Left lung (tissue), 10 donors: Measurements from ENCODE around the gene ERICH6. TPM values are rescaled to one million over a fixed set of nuclear protein-coding genes. Genes with fewer than 3 reads are reported as not detected.

Source experiments
- ATAC-seq: fragments of 200-7000 bp; cut with Tn5 transposase; one replicate; pipeline ENCODE4 v1.9.1; 2020; ENCODE audit warnings: moderate library complexity
- DNase-seq, 4 donors: peaks; one replicate each; pipeline ENCODE4 v3.0.0-alpha.2; 2013 to 2020
- H3K27ac ChIP-seq, 2 donors: fragments of 200-600 bp; sonication (generic) in 1 of 2; one replicate each; pipeline versions ENCODE4 v1.5.0 to v1.8.0; 2020 to 2021
- H3K27me3 ChIP-seq, 2 donors: fragments of 200-600 bp; sonication (generic) in 1 of 2; one replicate each; pipeline versions ENCODE4 v1.5.0 to v1.8.0; 2020 to 2021
- H3K36me3 ChIP-seq, 2 donors: fragments of 200-600 bp; sonication (generic) in 1 of 2; one replicate each; pipeline versions ENCODE4 v1.5.0 to v1.8.0; 2020 to 2021
- H3K4me1 ChIP-seq, 2 donors: fragments of 200-600 bp; one replicate each; pipeline ENCODE4 v1.8.0; 2021
- H3K4me3 ChIP-seq, 2 donors: fragments of 200-600 bp; sonication (generic) in 1 of 2; one replicate each; pipeline versions ENCODE4 v1.5.0 to v1.8.0; 2020 to 2021; ENCODE audit warnings: mild to moderate bottlenecking in 1 of 2
- H3K9me3 ChIP-seq, 2 donors: fragments of 200-600 bp; sonication (generic) in 1 of 2; one replicate each; pipeline versions ENCODE4 v1.5.0 to v1.8.0; 2020 to 2021
- intact Hi-C, 2 donors: fragments of 100-400 bp; cut with DNase I; formaldehyde crosslinking; loops; one replicate each; pipeline versions ENCODE4 v1.11.2 to v1.14.2; 2022
- polyA plus RNA-seq, 6 donors: library from polyadenylated mRNA; unstranded; fragments of 120-200 nt; gene quantifications; one replicate each; pipeline ENCODE4 v1.2.1, GENCODE V29; 2013; ENCODE audit not compliant: insufficient read length in 6 of 6
- total RNA-seq, 2 donors: library from RNA; stranded (reverse); fragmentation: NEBNext Ultra II Directional; extraction: Animal tissue kit (Norgen Biotek cat#: 25700); gene quantifications; one replicate each; pipeline ENCODE4 v1.2.1, GENCODE V29; 2021
- TF ChIP-seq, protein P1 (sequence below), 2 donors: fragments of 200-600 bp; sonication (generic) in 1 of 2; IDR thresholded peaks; one replicate each; pipeline versions ENCODE4 v1.5.0 to v1.8.0; 2021; ENCODE audit warnings: antibody characterized with exemption in 2 of 2
- donor health status: DM: no; HTN: yes; CAD: no.
- donor health status: DM: no; HTN: no; CAD: no.

Gene ERICH6
- total and polyA plus RNA-seq, 8 donors = 0.34 to 1.7 (median 0.88) TPM; not detected in 2

DNA sequence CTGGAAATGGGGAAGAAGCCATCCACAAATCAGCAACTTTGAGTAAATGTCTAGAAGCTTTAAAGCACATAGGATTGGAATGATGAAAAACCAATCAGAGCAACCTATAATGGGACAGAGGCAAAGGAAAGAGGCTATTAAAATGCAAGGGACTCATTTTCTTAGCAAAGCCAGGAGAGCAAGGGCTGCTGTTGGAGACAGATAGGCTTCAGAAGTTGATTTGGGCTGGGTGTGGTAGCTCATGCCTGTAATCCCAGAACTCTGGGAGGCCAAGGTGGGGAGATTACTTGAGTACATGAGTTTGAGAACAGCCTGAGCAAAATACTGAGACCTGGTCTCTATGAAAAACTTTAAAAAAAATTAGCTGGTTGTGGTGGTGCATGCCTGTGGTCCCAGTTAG, 16.1 kb downstream of the ERICH6 start:
- Histone ChIP-seq H3K27me3 (no peaks in the 10 kb centered on the region), H3K4me1 (no peaks in the 10 kb centered on the region), H3K36me3 (no peaks in the 10 kb centered on the region), H3K4me3 (no peak overlapping the region), H3K27ac (no peak overlapping the region), H3K9me3 (peaks cover 0 to 16% of the 10 kb centered on the region in 2 donors)
- TF ChIP-seq, protein P1, sequence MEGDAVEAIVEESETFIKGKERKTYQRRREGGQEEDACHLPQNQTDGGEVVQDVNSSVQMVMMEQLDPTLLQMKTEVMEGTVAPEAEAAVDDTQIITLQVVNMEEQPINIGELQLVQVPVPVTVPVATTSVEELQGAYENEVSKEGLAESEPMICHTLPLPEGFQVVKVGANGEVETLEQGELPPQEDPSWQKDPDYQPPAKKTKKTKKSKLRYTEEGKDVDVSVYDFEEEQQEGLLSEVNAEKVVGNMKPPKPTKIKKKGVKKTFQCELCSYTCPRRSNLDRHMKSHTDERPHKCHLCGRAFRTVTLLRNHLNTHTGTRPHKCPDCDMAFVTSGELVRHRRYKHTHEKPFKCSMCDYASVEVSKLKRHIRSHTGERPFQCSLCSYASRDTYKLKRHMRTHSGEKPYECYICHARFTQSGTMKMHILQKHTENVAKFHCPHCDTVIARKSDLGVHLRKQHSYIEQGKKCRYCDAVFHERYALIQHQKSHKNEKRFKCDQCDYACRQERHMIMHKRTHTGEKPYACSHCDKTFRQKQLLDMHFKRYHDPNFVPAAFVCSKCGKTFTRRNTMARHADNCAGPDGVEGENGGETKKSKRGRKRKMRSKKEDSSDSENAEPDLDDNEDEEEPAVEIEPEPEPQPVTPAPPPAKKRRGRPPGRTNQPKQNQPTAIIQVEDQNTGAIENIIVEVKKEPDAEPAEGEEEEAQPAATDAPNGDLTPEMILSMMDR (IDR thresholded peaks at IDR 0.05) = no peak
- ATAC-seq = no peak
- no peak for DNase-seq
- intact Hi-C loops = no loop called here

DNA sequence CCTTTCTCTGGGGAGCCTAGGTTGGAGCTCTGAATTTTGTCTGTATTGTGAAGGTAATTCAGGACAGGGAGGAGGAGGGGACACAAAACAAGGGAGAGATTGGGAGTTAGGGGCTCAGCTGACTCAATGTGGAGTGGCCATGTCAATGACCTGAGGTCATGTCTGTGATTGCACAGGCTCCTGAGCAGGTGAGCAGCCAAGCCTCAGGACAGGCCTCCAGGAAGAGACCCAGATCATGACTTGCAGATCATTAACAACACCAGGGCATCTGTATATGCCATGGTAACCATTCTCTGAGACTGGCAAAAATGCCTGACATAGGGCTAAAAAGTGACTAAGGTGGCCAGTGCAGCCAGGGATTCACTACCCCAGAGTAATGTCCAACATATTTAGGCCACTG, 20.9 kb downstream of the ERICH6 start:
- Histone ChIP-seq H3K4me1 (no peaks in the 10 kb centered on the region), H3K9me3 (no peaks in the 10 kb centered on the region), H3K27me3 (no peaks in the 10 kb centered on the region), H3K27ac (no peak overlapping the region), H3K36me3 (no peaks in the 10 kb centered on the region), H3K4me3 (no peak overlapping the region)
- no peak for ATAC-seq
- intact Hi-C loops = no loop called here
- no peak for DNase-seq
- TF ChIP-seq, protein P1 (IDR thresholded peaks at IDR 0.05) = no peak

DNA sequence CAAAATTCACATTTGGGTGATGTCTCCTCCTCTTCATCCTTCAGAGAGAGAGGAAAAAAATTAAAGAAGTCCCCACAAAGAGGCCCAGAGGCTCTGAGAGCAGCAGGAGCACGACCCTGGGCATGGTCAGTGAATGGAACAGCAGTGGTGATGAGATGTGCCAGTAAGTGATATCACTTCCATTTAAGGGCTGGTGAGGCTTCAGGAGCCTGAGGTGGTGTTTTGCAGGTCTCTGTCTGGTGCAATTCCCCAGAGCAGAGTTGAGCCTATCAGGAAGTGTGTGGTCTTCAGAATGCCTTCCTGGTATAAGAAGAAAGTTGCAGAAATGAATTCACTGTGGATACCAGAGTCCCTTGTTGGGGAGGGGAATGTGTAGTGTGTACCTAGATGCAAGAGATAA, 21.4 kb downstream of the ERICH6 start:
- TF ChIP-seq, protein P1 (IDR thresholded peaks at IDR 0.05) = no peak
- ATAC-seq = no peak
- DNase-seq = no peak
- Histone ChIP-seq H3K4me3 (no peak overlapping the region), H3K4me1 (no peaks in the 10 kb centered on the region), H3K9me3 (no peaks in the 10 kb centered on the region), H3K27me3 (no peaks in the 10 kb centered on the region), H3K36me3 (no peaks in the 10 kb centered on the region), H3K27ac (no peak overlapping the region)
- intact Hi-C loops = no loop called here

DNA sequence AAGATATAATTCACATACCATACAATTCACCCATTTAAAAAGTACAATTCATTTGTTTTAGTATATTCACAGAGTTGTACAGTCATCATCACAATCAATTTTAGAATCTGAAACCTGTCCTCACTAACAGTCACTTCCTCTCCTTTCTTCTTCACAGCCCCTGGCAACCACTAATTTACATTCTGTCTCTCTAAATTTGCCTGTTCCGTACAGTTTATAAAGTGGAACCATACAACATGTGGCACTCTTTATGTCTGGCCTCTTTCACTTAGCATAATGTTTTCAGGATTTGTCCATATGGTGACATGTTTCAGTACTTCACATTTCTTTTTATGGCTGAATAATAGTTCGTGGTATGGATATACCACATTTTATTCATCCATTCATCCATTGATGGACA, 22.7 kb downstream of the ERICH6 start:
- TF ChIP-seq, protein P1 (IDR thresholded peaks at IDR 0.05) = no peak
- Histone ChIP-seq H3K36me3 (no peaks in the 10 kb centered on the region), H3K9me3 (peaks cover 0 to 10% of the 10 kb centered on the region in 2 donors), H3K27ac (no peak overlapping the region), H3K4me3 (no peak overlapping the region), H3K4me1 (no peaks in the 10 kb centered on the region), H3K27me3 (no peaks in the 10 kb centered on the region)
- DNase-seq (no peak), ATAC-seq (no peak)
- intact Hi-C loops = no loop called here

DNA sequence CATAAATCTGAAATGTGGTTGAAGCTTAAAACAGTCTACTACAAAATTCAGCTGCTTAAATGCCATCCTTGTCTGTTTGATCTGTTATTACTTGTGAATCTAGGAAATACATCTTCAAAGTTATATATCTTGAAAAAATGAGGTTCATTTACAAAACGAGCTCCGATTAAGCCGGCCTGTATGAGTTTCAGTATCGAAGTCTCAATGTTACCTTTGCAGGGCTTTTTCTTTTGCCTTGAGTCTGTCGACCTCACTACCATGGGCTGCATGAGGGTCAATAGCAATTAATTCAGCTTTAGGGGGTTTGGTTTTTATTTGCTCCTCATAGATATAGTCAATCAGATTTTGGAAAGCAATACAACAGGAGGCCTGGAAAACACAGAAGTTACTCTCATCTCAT, 23.2 kb downstream of the ERICH6 start:
- DNase-seq = no peak
- TF ChIP-seq, protein P1 (IDR thresholded peaks at IDR 0.05) = no peak

More for the DNA sequence above, 23.2 kb downstream of the ERICH6 start:
- Histone ChIP-seq H3K36me3 (no peaks in the 10 kb centered on the region), H3K9me3 (peaks cover 0 to 15% of the 10 kb centered on the region in 2 donors), H3K4me1 (no peaks in the 10 kb centered on the region), H3K4me3 (no peak overlapping the region), H3K27ac (no peak overlapping the region), H3K27me3 (no peaks in the 10 kb centered on the region)
- intact Hi-C loops = no loop called here
- ATAC-seq = no peak
